H1 (cell line): ENCODE measurements around the gene ATP5ME. TPM values are rescaled to one million over a fixed set of nuclear protein-coding genes. Genes with fewer than 3 reads are reported as not detected.
"Not testable (repeated sequence)": the region's sequence is repeated elsewhere in the genome, so short reads cannot be mapped to it uniquely, and the experiment has no call there.

ENCODE experiments used
- CTCF ChIA-PET: fragments of 300-600 bp; sonication (Branson Sonifier 250); formaldehyde crosslinking; loops from one replicate; lab custom pipeline; 2021; ENCODE audit not compliant: partially characterized antibody; lab: Charles Lee
- POLR2A ChIA-PET: fragments of 300-600 bp; sonication (Branson Sonifier 250); formaldehyde crosslinking; loops from one replicate; lab custom pipeline; 2021; ENCODE audit warnings: inconsistent platforms; ENCODE audit not compliant: partially characterized antibody; lab: Charles Lee
- DNase-seq, 2 experiments: peaks; one replicate each; pipeline versions ENCODE4 v3.0.0 to v3.0.0-alpha.2; 2010 to 2022; ENCODE audit warnings: low spot score in 2 of 2, low read depth in 1 of 2, mixed read lengths in 1 of 2
- FAIRE-seq: peaks from 2 replicates; lab custom pipeline; 2011; peaks lifted over from hg19 to GRCh38; lab: Jason Lieb, UNC
- H2AFZ ChIP-seq: 2 replicates; pipeline ENCODE4 v1.8.1; 2012; ENCODE audit warnings: low read length, inconsistent platforms
- H2AK5ac ChIP-seq: 2 replicates; pipeline ENCODE4 v1.6.1; 2013; ENCODE audit warnings: low read depth, low read length
- H2BK120ac ChIP-seq: replicated peaks from 2 replicates; pipeline ENCODE3; 2013; ENCODE audit warnings: low read depth, low read length, inconsistent platforms
- H2BK12ac ChIP-seq: 2 replicates; pipeline ENCODE4 v1.6.1; 2013; ENCODE audit warnings: low read depth, low read length
- H2BK15ac ChIP-seq: 2 replicates; pipeline ENCODE4 v1.6.1; 2013; ENCODE audit warnings: low read length
- H2BK20ac ChIP-seq: 2 replicates; pipeline ENCODE4 v1.6.1; 2013; ENCODE audit warnings: low read length
- H2BK5ac ChIP-seq: 2 replicates; pipeline ENCODE4 v1.6.1; 2013; ENCODE audit warnings: low read depth, low read length
- H3K14ac ChIP-seq: 2 replicates; pipeline ENCODE4 v1.6.1; 2013; ENCODE audit warnings: inconsistent platforms; ENCODE audit not compliant: insufficient read length
- H3K18ac ChIP-seq: 2 replicates; pipeline ENCODE4 v1.6.1; 2013; ENCODE audit warnings: low read length; ENCODE audit errors: extremely low read depth
- H3K23ac ChIP-seq: 2 replicates; pipeline ENCODE4 v1.6.1; 2013; ENCODE audit warnings: inconsistent platforms; ENCODE audit not compliant: insufficient read length
- H3K23me2 ChIP-seq: 2 replicates; pipeline ENCODE4 v1.6.1; 2013; ENCODE audit warnings: low read depth, low read length
- H3K27ac ChIP-seq: 2 replicates; pipeline ENCODE4 v1.6.1; 2011; ENCODE audit warnings: low read depth, low read length, inconsistent platforms
- H3K27me3 ChIP-seq, 4 experiments: replicated peaks in 1 of 4; 1 replicate in 1 of 4; 2 replicates in 3 of 4; pipeline versions ENCODE4 v1.6.1 to v1.8.1; 2011 to 2013; ENCODE audit warnings: low read length in 3 of 4, mild to moderate bottlenecking in 3 of 4, inconsistent platforms in 2 of 4, mixed read lengths in 2 of 4, moderate library complexity in 1 of 4; ENCODE audit not compliant: control insufficient read depth in 3 of 4, insufficient read depth in 3 of 4; ENCODE audit errors: extremely low read depth in 1 of 4
- H3K36me3 ChIP-seq, 4 experiments: 2 replicates each; pipeline versions ENCODE4 v1.6.1 to v1.8.1; 2011 to 2013; ENCODE audit warnings: mild to moderate bottlenecking in 4 of 4, low read length in 3 of 4, moderate library complexity in 2 of 4, control low read depth in 1 of 4, inconsistent platforms in 1 of 4; ENCODE audit not compliant: insufficient read depth in 4 of 4, control insufficient read depth in 2 of 4
- H3K4ac ChIP-seq: replicated peaks from 2 replicates; pipeline ENCODE3; 2013; ENCODE audit warnings: low read length, low read depth, mixed read lengths, inconsistent platforms; ENCODE audit not compliant: insufficient read length
- H3K4me1 ChIP-seq, 4 experiments: replicated peaks in 1 of 4; 1 replicate in 1 of 4; 2 replicates in 3 of 4; pipeline versions ENCODE4 v1.6.1 to v1.8.1; 2011 to 2013; ENCODE audit warnings: low read length in 3 of 4, inconsistent platforms in 2 of 4, mixed read lengths in 1 of 4; ENCODE audit not compliant: insufficient read depth in 4 of 4, control insufficient read depth in 3 of 4
- H3K4me2 ChIP-seq, 2 experiments: 2 replicates each; pipeline versions ENCODE4 v1.6.1 to v1.8.1; 2011 to 2013; ENCODE audit warnings: low read depth in 2 of 2, low read length in 2 of 2, control low read depth in 1 of 2, inconsistent platforms in 1 of 2, mild to moderate bottlenecking in 1 of 2; ENCODE audit not compliant: insufficient read depth in 1 of 2
- H3K4me3 ChIP-seq, 4 experiments: fragments of 200-600, 300-600 bp in 1 of 4; sonication (generic), shearing (Covaris generic), sonication (Bioruptor Twin) in 1 of 4; 2 replicates each; pipeline versions ENCODE4 v1.5.1 to v1.8.1; 2011 to 2016; ENCODE audit warnings: low read length in 4 of 4, low read depth in 3 of 4, control low read depth in 2 of 4, inconsistent platforms in 2 of 4, mild to moderate bottlenecking in 2 of 4, mixed read lengths in 1 of 4, moderate library complexity in 1 of 4; ENCODE audit not compliant: insufficient read depth in 2 of 4; ENCODE audit errors: extremely low read depth in 1 of 4
- H3K56ac ChIP-seq: replicated peaks from 2 replicates; pipeline ENCODE3; 2013; ENCODE audit warnings: low read depth, mild to moderate bottlenecking, mixed read lengths, low read length, inconsistent platforms; ENCODE audit not compliant: insufficient read length
- H3K79me1 ChIP-seq: 2 replicates; pipeline ENCODE4 v1.6.1; 2013; ENCODE audit warnings: low read depth, low read length, control low read depth
- H3K79me2 ChIP-seq, 2 experiments: 2 replicates each; pipeline versions ENCODE4 v1.6.1 to v1.8.1; 2012 to 2013; ENCODE audit warnings: low read length in 2 of 2, mild to moderate bottlenecking in 2 of 2, inconsistent platforms in 1 of 2; ENCODE audit not compliant: insufficient read depth in 2 of 2, control insufficient read depth in 1 of 2
- H3K9ac ChIP-seq, 4 experiments: replicated peaks in 1 of 4; 1 replicate in 1 of 4; 2 replicates in 3 of 4; pipeline versions ENCODE4 v1.6.1 to v1.8.1; 2011 to 2013; ENCODE audit warnings: low read depth in 3 of 4, low read length in 3 of 4, control low read depth in 2 of 4, mild to moderate bottlenecking in 2 of 4, moderate library complexity in 2 of 4, inconsistent platforms in 1 of 4; ENCODE audit errors: extremely low read depth in 1 of 4
- H3K9me3 ChIP-seq, 2 experiments: 2 replicates each; pipeline versions ENCODE4 v1.6.1 to v1.8.1; 2012 to 2013; ENCODE audit warnings: mild to moderate bottlenecking in 2 of 2, moderate library complexity in 2 of 2, control low read depth in 1 of 2, inconsistent platforms in 1 of 2, low read depth in 1 of 2, low read length in 1 of 2, mixed read lengths in 1 of 2; ENCODE audit not compliant: insufficient read depth in 2 of 2
- H4K20me1 ChIP-seq, 2 experiments: replicated peaks in 1 of 2; 2 replicates each; pipeline versions ENCODE3 to v1.8.1; 2011 to 2013; ENCODE audit warnings: inconsistent platforms in 2 of 2, low read length in 2 of 2, mild to moderate bottlenecking in 1 of 2; ENCODE audit not compliant: insufficient read depth in 2 of 2, control insufficient read depth in 1 of 2
- H4K5ac ChIP-seq: 2 replicates; pipeline ENCODE4 v1.6.1; 2013; ENCODE audit warnings: low read length, low read depth, mixed read lengths, inconsistent platforms; ENCODE audit not compliant: insufficient read length
- H4K8ac ChIP-seq: 2 replicates; pipeline ENCODE4 v1.8.0; 2013; ENCODE audit warnings: mild to moderate bottlenecking, moderate library complexity, low read length, inconsistent platforms; ENCODE audit not compliant: insufficient read depth; ENCODE audit errors: extremely low read depth
- H4K91ac ChIP-seq: replicated peaks from 2 replicates; pipeline ENCODE3; 2013; ENCODE audit warnings: low read length, mixed read lengths, inconsistent platforms; ENCODE audit not compliant: insufficient read length
- WGBS, 2 experiments: shearing (Covaris generic) in 1 of 2; methylation state at CpG; one replicate each; pipeline versions ENCODE4 v1.1.6 to v1.1.7; 2013 to 2015; ENCODE audit warnings: low lambda C conversion rate in 2 of 2, mixed read lengths in 2 of 2, inconsistent platforms in 1 of 2, low coverage in 1 of 2, missing lambda C conversion rate in 1 of 2; ENCODE audit not compliant: insufficient replicate concordance in 2 of 2, insufficient coverage in 1 of 2, insufficient read length in 1 of 2; ENCODE audit errors: extremely low coverage in 1 of 2, missing lambda C conversion rate in 1 of 2; 5-methylcytosine and 5-hydroxymethylcytosine counted together
- polyA plus RNA-seq, 7 experiments: library from polyadenylated mRNA; depleted of rRNA in 3 of 7; stranded (reverse) in 5 of 7; unstranded in 2 of 7; fragments of >200 nt in 5 of 7; fragments of 200-250 nt in 2 of 7; gene quantifications; 1 replicate in 5 of 7; 2 replicates in 1 of 7; 4 replicates in 1 of 7; pipeline versions ENCODE4 v1.2.1 to v1.2.3, GENCODE V29; 2011 to 2013; ENCODE audit warnings: missing spikeins in 2 of 7, mixed read lengths in 2 of 7
- total RNA-seq: library from RNA; stranded (reverse); fragmentation: NEBNext Ultra II Directional; extraction: Animal tissue kit (Norgen Biotek cat#: 25700); gene quantifications from 2 replicates; pipeline ENCODE4 v1.2.1, GENCODE V29; 2021

ATP5ME gene
- total and polyA plus RNA-seq, 2 of the 8 experiments (the other 6 are each of a cell fraction or from before 2014, with no cell fraction given), result 375 to 450 TPM

DNA sequence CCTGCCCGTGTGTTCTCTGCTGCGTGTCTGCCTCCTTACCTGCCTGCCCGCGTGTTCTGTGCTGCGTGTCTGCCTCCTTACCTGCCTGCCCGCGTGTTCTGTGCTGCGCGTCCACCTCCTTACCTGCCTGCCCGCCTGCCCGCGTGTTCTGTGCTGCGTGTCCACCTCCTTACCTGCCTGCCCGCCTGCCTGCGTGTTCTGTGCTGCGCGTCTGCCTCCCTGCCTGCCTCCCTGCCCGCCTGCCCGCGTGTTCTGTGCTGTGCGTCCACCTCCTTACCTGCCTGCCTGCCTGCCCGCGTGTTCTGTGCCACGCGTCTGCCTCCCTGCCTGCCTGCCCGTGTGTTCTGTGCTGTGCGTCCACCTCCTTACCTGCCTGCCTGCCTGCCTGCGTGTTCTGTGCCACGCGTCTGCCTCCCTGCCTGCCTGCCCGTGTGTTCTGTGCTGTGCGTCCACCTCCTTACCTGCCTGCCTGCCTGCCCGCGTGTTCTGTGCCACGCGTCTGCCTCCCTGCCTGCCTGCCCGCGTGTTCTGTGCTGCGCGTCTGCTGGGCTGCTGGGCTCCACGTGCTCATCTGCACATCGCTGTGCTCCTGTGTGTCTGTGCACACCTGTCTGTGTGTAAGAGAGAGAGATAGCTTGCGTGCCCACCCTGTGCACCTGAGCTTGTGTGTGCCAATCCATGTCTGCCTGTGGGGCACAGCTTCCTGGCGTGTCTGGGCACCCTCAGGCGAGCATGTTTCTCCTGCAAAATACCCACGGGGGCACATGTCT lies 38.8 kb downstream of the ATP5ME start:
- H2BK15ac ChIP-seq, H2BK5ac ChIP-seq, H2BK120ac ChIP-seq, H3K27me3 ChIP-seq, H3K4me3 ChIP-seq, H2AFZ ChIP-seq, H2AK5ac ChIP-seq, H3K4me1 ChIP-seq, H3K23me2 ChIP-seq, H3K36me3 ChIP-seq, H3K23ac ChIP-seq, POLR2A ChIA-PET, H2BK12ac ChIP-seq, H3K9ac ChIP-seq, H3K14ac ChIP-seq, H3K4ac ChIP-seq, H3K79me2 ChIP-seq, H3K27ac ChIP-seq, FAIRE-seq, H3K18ac ChIP-seq, H4K5ac ChIP-seq, H2BK20ac ChIP-seq, DNase-seq, H4K20me1 ChIP-seq, H3K4me2 ChIP-seq, H3K56ac ChIP-seq, H4K8ac ChIP-seq, H3K79me1 ChIP-seq: not testable (repeated sequence)
- H4K91ac ChIP-seq, result peak overlapping the region; percentile 27
- CTCF ChIA-PET, result interaction anchor here (0.8 to 1.1 kb wide), 3 partner anchors 33 to 95 kb away, joined by 3 to 4 read pairs (median 4); no protein-coding TSS in a partner anchor
- WGBS, 2 experiments, result 93% methylated on average over 42 of the region's 46 CpGs; no CpG with 5 or more reads in 1 of the 2 experiments
- H3K9me3 ChIP-seq, result peaks cover 10 to 11% of the 10 kb centered on the region in 2 experiments; a peak in 3 of 4 replicates
